ENCODE results near the gene GTPBP1. TPM values are rescaled to one million over a fixed set of nuclear protein-coding genes. Genes with fewer than 3 reads are reported as not detected.
A peak's percentile ranks its signal among the peaks of the same experiment; 100 is the strongest.

The GTPBP1 gene
- total and polyA plus RNA-seq, 2 of the 13 experiments (the other 11 are each of a cell fraction or from before 2014, with no cell fraction given), result 22.3 to 27.0 TPM

- TF ChIP-seq HCFC1 (IDR thresholded peaks at IDR 0.05; ENCODE audit: low read depth, low read length) (no peak), ZNF749 (CRISPR knock-in tag; IDR thresholded peaks at IDR 0.05; ENCODE audit: borderline replicate concordance) (peak; percentile 92; the same call in 1 of the 2 replicates), XRCC5 (optimal IDR thresholded peaks at IDR 0.05; ENCODE audit: low read length) (peak; percentile 23), ZNF589 (CRISPR knock-in tag; conservative IDR thresholded peaks at IDR 0.05) (peak; percentile 76; the same call in 1 of the 2 replicates), ZNF543 (CRISPR knock-in tag; IDR thresholded peaks at IDR 0.05) (peak; percentile 64; the same call in 1 of the 2 replicates), CEBPB (IDR thresholded peaks at IDR 0.05; ENCODE audit: borderline replicate concordance, low read depth, low read length) (no peak; the same call in 1 of the 2 replicates), LRRFIP1 (CRISPR knock-in tag; conservative IDR thresholded peaks at IDR 0.05) (no peak), ZNF432 (CRISPR knock-in tag; IDR thresholded peaks at IDR 0.05; ENCODE audit: borderline replicate concordance) (no peak), JUN (CRISPR knock-in tag; IDR thresholded peaks at IDR 0.05) (peak; percentile 86), FOSL2 (CRISPR knock-in tag; IDR thresholded peaks at IDR 0.05) (peak; percentile 67), PLSCR1 (CRISPR knock-in tag; IDR thresholded peaks at IDR 0.05; ENCODE audit: borderline replicate concordance) (no peak), KDM2A (CRISPR knock-in tag; IDR thresholded peaks at IDR 0.05; ENCODE audit: borderline replicate concordance, low read depth) (peak; percentile 67), ZNF557 (CRISPR knock-in tag; IDR thresholded peaks at IDR 0.05) (peak; percentile 45; the same call in 1 of the 2 replicates), MNT (IDR thresholded peaks at IDR 0.05) (no peak; the same call in 1 of the 2 replicates), SAP130 (CRISPR knock-in tag; IDR thresholded peaks at IDR 0.05; ENCODE audit: low read depth) (peak; percentile 91), FOXJ3 (CRISPR knock-in tag; IDR thresholded peaks at IDR 0.05; ENCODE audit: borderline replicate concordance) (no peak), PHF8 (CRISPR knock-in tag; IDR thresholded peaks at IDR 0.05) (peak; percentile 75), ZBTB1 (CRISPR knock-in tag; IDR thresholded peaks at IDR 0.05; ENCODE audit: borderline replicate concordance) (no peak), RERE (CRISPR knock-in tag; IDR thresholded peaks at IDR 0.05; ENCODE audit: low read depth) (0 out of 2 replicates have a peak, but pooled peaks have one; percentile 43)
These were observed 4.7 kb upstream of the GTPBP1 start, which contains the start of gene JOSD1 (continued) for GRCh38 chr22:38700789-38701628.
